H1 (cell line): ENCODE data around the gene PPIP5K1. TPM values are rescaled to one million over a fixed set of nuclear protein-coding genes. Genes with fewer than 3 reads are reported as not detected.

Experiments
- MAX ChIP-seq: IDR thresholded peaks from 2 replicates; pipeline ENCODE4 v1.6.1; 2012; ENCODE audit warnings: inconsistent platforms
- SUZ12 ChIP-seq: fragments of 200-600 bp; sonication (generic); IDR thresholded peaks from 2 replicates; pipeline ENCODE4 v1.6.1; 2012; ENCODE audit warnings: mild to moderate bottlenecking, inconsistent platforms, low read length, moderate library complexity, mixed read lengths
- polyA plus RNA-seq, 7 experiments: library from polyadenylated mRNA; depleted of rRNA in 3 of 7; stranded (reverse) in 5 of 7; unstranded in 2 of 7; fragments of >200 nt in 5 of 7; fragments of 200-250 nt in 2 of 7; gene quantifications; 1 replicate in 5 of 7; 2 replicates in 1 of 7; 4 replicates in 1 of 7; pipeline versions ENCODE4 v1.2.1 to v1.2.3, GENCODE V29; 2011 to 2013; ENCODE audit warnings: missing spikeins in 2 of 7, mixed read lengths in 2 of 7
- total RNA-seq: library from RNA; stranded (reverse); fragmentation: NEBNext Ultra II Directional; extraction: Animal tissue kit (Norgen Biotek cat#: 25700); gene quantifications from 2 replicates; pipeline ENCODE4 v1.2.1, GENCODE V29; 2021

PPIP5K1 gene
- total and polyA plus RNA-seq, 2 of the 8 experiments (the other 6 are each of a cell fraction or from before 2014, with no cell fraction given), result 18.8 to 22.7 TPM

GRCh38 chr15:43498990-43499389 lies 91.0 kb downstream of the PPIP5K1 start (continued):
- TF ChIP-seq MAX (no peak), SUZ12 (no peak)
